Fibroblast of lung (primary cell): ENCODE measurements around the gene CLIC5. TPM values are rescaled to one million over a fixed set of nuclear protein-coding genes. Genes with fewer than 3 reads are reported as not detected.

Experiments
- DNase-seq, 2 donors: peaks; one replicate each; pipeline versions ENCODE4 v3.0.0 to v3.0.0-alpha.2; 2010; ENCODE audit warnings: low read depth in 2 of 2
- H2AFZ ChIP-seq: 2 replicates; pipeline ENCODE4 v1.5.1; 2012; ENCODE audit warnings: low read length, control low read depth, inconsistent platforms
- H3K27ac ChIP-seq: 2 replicates; pipeline ENCODE4 v1.5.1; 2011; ENCODE audit warnings: low read length, control low read depth; ENCODE audit not compliant: insufficient read depth
- H3K27me3 ChIP-seq: 2 replicates; pipeline ENCODE4 v1.5.1; 2011; ENCODE audit warnings: mild to moderate bottlenecking, low read length; ENCODE audit not compliant: control insufficient read depth, insufficient read depth
- H3K36me3 ChIP-seq: 2 replicates; pipeline ENCODE4 v1.5.1; 2011; ENCODE audit warnings: low read length; ENCODE audit not compliant: control insufficient read depth, insufficient read depth
- H3K4me1 ChIP-seq: 2 replicates; pipeline ENCODE4 v1.5.1; 2011; ENCODE audit warnings: low read length; ENCODE audit not compliant: control insufficient read depth, insufficient read depth; ENCODE audit errors: extremely low read depth
- H3K4me2 ChIP-seq: 2 replicates; pipeline ENCODE4 v1.5.1; 2011; ENCODE audit warnings: low read length, control low read depth; ENCODE audit not compliant: insufficient read depth; ENCODE audit errors: extremely low read depth
- H3K4me3 ChIP-seq, 4 experiments: fragments of 200-600 bp in 1 of 4; sonication (generic) in 1 of 4; replicated peaks in 1 of 4; 2 replicates each; pipeline ENCODE4 v1.5.1; 2011 to 2016; ENCODE audit warnings: low read length in 4 of 4, low read depth in 3 of 4, mild to moderate bottlenecking in 3 of 4, control low read depth in 2 of 4, inconsistent platforms in 1 of 4, mixed read lengths in 1 of 4; ENCODE audit not compliant: insufficient read depth in 1 of 4; ENCODE audit errors: control extremely low read depth in 1 of 4
- H3K79me2 ChIP-seq: 2 replicates; pipeline ENCODE4 v1.5.1; 2012; ENCODE audit warnings: mild to moderate bottlenecking, low read length, inconsistent platforms; ENCODE audit not compliant: control insufficient read depth, insufficient read depth
- H3K9ac ChIP-seq: 2 replicates; pipeline ENCODE4 v1.5.1; 2011; ENCODE audit warnings: mild to moderate bottlenecking, low read length, control low read depth; ENCODE audit not compliant: insufficient read depth
- H3K9me3 ChIP-seq: 2 replicates; pipeline ENCODE4 v1.5.1; 2012; ENCODE audit warnings: low read depth, low read length; ENCODE audit not compliant: control insufficient read depth, insufficient read depth
- H4K20me1 ChIP-seq: 2 replicates; pipeline ENCODE4 v1.5.1; 2011; ENCODE audit warnings: low read length; ENCODE audit not compliant: control insufficient read depth, insufficient read depth; ENCODE audit errors: extremely low read depth
- EZH2 ChIP-seq: IDR thresholded peaks from 2 replicates; pipeline ENCODE4 v1.5.1; 2012; ENCODE audit warnings: low read length, control low read depth, mild to moderate bottlenecking; ENCODE audit errors: missing control alignments
- polyA plus RNA-seq, 2 donors: library from polyadenylated mRNA; depleted of rRNA in 1 of 2; stranded (reverse) in 1 of 2; unstranded in 1 of 2; fragments of >200 nt; gene quantifications; 2 replicates each; pipeline ENCODE4 v1.2.1, GENCODE V29; 2011 to 2012; ENCODE audit warnings: missing spikeins in 1 of 2
- total RNA-seq: library from RNA; depleted of rRNA; stranded (reverse); fragments of >200 nt; gene quantifications from 2 replicates; pipeline ENCODE4 v1.2.1, GENCODE V29; 2014
- TF ChIP-seq, protein P1 (sequence below), 2 donors: IDR thresholded peaks in 1 of 2; conservative IDR thresholded peaks in 1 of 2; 1 replicate in 1 of 2; 2 replicates in 1 of 2; pipeline ENCODE4 v1.5.1; 2011 to 2012; ENCODE audit warnings: low read length in 2 of 2, control low read depth in 1 of 2, inconsistent platforms in 1 of 2, low read depth in 1 of 2, mild to moderate bottlenecking in 1 of 2

CLIC5 gene
- total and polyA plus RNA-seq, 2 donors (not counting 1 experiment from before 2014, with no cell fraction given): 0.03 TPM; not detected in 1

DNA sequence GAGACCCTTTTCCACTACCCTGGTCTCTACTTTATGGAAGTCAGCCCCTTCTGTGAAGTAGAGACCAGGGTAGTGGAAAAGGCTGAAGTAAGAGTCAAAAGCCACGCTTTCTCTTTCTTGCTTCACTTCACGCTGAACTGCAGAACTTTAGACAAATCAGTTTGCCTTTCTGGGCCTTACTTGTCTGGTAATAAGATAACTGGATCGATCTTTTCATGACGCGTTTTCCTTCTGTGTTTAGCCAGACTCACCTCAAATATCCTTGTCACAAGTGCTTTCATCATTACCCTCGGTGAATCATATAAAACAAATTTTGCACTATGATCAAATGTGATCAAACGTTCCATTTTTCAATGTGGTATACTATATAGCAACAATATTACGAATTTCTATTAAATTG, 170.7 kb downstream of the CLIC5 start:
- Histone ChIP-seq H4K20me1 (no peaks in the 10 kb centered on the region), H3K4me2 (no peak overlapping the region), H3K4me3 (no peak overlapping the region), H3K36me3 (no peaks in the 10 kb centered on the region), H3K79me2 (no peaks in the 10 kb centered on the region), H3K4me1 (no peaks in the 10 kb centered on the region), H3K9me3 (no peaks in the 10 kb centered on the region), H2AFZ (no peak overlapping the region), H3K27ac (no peak overlapping the region), H3K27me3 (no peaks in the 10 kb centered on the region), H3K9ac (no peak overlapping the region)
- DNase-seq: peak in 1 of 2 donors; percentile 47
- TF ChIP-seq EZH2: no peak
- TF ChIP-seq, protein P1, sequence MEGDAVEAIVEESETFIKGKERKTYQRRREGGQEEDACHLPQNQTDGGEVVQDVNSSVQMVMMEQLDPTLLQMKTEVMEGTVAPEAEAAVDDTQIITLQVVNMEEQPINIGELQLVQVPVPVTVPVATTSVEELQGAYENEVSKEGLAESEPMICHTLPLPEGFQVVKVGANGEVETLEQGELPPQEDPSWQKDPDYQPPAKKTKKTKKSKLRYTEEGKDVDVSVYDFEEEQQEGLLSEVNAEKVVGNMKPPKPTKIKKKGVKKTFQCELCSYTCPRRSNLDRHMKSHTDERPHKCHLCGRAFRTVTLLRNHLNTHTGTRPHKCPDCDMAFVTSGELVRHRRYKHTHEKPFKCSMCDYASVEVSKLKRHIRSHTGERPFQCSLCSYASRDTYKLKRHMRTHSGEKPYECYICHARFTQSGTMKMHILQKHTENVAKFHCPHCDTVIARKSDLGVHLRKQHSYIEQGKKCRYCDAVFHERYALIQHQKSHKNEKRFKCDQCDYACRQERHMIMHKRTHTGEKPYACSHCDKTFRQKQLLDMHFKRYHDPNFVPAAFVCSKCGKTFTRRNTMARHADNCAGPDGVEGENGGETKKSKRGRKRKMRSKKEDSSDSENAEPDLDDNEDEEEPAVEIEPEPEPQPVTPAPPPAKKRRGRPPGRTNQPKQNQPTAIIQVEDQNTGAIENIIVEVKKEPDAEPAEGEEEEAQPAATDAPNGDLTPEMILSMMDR (conservative IDR thresholded peaks at IDR 0.05 in 1 of 2, IDR thresholded peaks at IDR 0.05 in 1 of 2; ENCODE audit: low read depth in 1 of 2, low read length in 2 of 2): no peak

DNA sequence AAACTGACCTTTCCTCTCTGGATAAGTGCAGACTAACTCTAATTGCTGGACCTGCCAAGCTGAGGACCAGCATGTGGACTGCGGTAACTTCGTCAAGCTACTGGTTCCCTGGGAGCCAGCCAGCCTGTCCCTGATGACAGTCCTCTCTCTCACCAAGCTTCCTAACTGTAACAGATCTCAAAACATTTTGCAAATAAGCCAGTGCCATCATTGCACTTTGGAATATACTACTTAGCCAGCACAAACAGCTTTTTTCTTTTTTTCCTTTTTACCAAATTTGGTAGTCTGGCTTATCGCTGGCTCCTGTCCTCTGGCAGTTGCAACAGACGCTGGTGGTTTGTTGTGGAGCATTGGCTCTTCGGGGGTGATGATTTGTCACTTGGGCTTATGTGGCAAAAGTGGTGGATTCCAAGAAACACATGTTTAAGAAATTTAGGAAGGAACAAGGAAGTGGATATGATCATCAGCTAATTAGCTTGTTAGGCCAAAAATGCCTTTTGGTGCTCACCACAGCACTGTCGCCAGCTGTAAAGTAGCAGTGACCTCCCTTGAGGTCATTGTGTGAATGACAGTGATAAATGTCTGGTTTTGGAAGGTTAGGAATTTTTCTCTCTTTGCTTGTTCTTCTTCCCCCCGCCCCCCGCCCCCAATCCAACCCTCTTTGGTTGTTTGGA, 171.7 kb downstream of the CLIC5 start:
- Histone ChIP-seq H3K4me2 (no peak overlapping the region), H3K36me3 (no peaks in the 10 kb centered on the region), H2AFZ (no peak overlapping the region), H3K4me3 (no peak overlapping the region), H3K4me1 (no peaks in the 10 kb centered on the region), H3K27ac (no peak overlapping the region), H3K27me3 (no peaks in the 10 kb centered on the region), H3K79me2 (no peaks in the 10 kb centered on the region), H3K9ac (no peak overlapping the region), H4K20me1 (no peaks in the 10 kb centered on the region), H3K9me3 (no peaks in the 10 kb centered on the region)
- no peak for TF ChIP-seq EZH2
- TF ChIP-seq, protein P1 (conservative IDR thresholded peaks at IDR 0.05 in 1 of 2, IDR thresholded peaks at IDR 0.05 in 1 of 2; ENCODE audit: low read depth in 1 of 2, low read length in 2 of 2): no peak
- DNase-seq: peak; percentile 34 to 79

GRCh38 chr6:45841062-45841461, 174.6 kb downstream of the CLIC5 start:
- no peak for DNase-seq

More at GRCh38 chr6:45841062-45841461, 174.6 kb downstream of the CLIC5 start:
- no peaks in the 10 kb centered on the region for H3K4me1 ChIP-seq
- H3K27ac ChIP-seq: no peak overlapping the region
- no peaks in the 10 kb centered on the region for H3K79me2 ChIP-seq
- H3K9ac ChIP-seq: no peak overlapping the region
- no peaks in the 10 kb centered on the region for H3K36me3 ChIP-seq
- H2AFZ ChIP-seq: no peak overlapping the region
- H3K27me3 ChIP-seq: no peaks in the 10 kb centered on the region
- no peaks in the 10 kb centered on the region for H3K9me3 ChIP-seq
- H3K4me3 ChIP-seq: no peak overlapping the region
- H4K20me1 ChIP-seq: no peaks in the 10 kb centered on the region
- TF ChIP-seq, protein P1 (conservative IDR thresholded peaks at IDR 0.05 in 1 of 2, IDR thresholded peaks at IDR 0.05 in 1 of 2; ENCODE audit: low read depth in 1 of 2, low read length in 2 of 2): no peak
- no peak for TF ChIP-seq EZH2
- no peak overlapping the region for H3K4me2 ChIP-seq
